Fibroblast of lung (primary cell): ENCODE measurements around the gene RRAD.

Experiments
- CTCF ChIP-seq, 2 donors: IDR thresholded peaks in 1 of 2; conservative IDR thresholded peaks in 1 of 2; 1 replicate in 1 of 2; 2 replicates in 1 of 2; pipeline ENCODE4 v1.5.1; 2011 to 2012; ENCODE audit warnings: low read length in 2 of 2, control low read depth in 1 of 2, inconsistent platforms in 1 of 2, low read depth in 1 of 2, mild to moderate bottlenecking in 1 of 2
- EZH2 ChIP-seq: IDR thresholded peaks from 2 replicates; pipeline ENCODE4 v1.5.1; 2012; ENCODE audit warnings: low read length, control low read depth, mild to moderate bottlenecking; ENCODE audit errors: missing control alignments

- TF ChIP-seq CTCF (conservative IDR thresholded peaks at IDR 0.05 in 1 of 2, IDR thresholded peaks at IDR 0.05 in 1 of 2; ENCODE audit: low read depth in 1 of 2, low read length in 2 of 2): no peak
- no peak for TF ChIP-seq EZH2
Observed at GRCh38 chr16:66888647-66889615, 36.4 kb downstream of the RRAD start.
